ENCODE results near the gene ZEB2.
"Not testable (repeated sequence)": the region's sequence is repeated elsewhere in the genome, so short reads cannot be mapped to it uniquely, and the experiment has no call there.

The ZEB2 gene

DNA sequence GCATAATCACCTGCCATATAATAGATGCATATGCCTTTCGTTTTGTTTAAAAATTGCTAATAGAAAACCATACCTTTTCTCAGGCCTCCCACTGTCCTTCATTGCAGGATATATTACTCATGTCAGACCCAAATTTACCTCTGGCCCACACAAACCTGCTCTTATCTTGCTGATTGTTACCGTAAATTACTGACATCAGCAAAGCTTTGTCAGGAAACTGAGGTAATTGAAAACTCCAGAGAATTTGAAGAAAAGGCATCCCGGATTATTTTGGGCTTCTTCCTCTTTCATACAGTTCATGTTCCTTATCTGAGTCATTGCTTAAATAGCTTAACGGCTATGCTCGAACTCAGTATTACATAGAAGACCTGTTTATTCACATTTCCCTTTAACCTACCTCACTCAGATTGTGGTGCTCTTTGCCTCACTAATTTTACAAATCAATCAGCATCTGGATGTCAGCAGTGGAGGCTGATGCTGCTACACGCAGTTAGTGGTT, 145.7 kb downstream of the ZEB2 start:
- no peak for FAIRE-seq

DNA sequence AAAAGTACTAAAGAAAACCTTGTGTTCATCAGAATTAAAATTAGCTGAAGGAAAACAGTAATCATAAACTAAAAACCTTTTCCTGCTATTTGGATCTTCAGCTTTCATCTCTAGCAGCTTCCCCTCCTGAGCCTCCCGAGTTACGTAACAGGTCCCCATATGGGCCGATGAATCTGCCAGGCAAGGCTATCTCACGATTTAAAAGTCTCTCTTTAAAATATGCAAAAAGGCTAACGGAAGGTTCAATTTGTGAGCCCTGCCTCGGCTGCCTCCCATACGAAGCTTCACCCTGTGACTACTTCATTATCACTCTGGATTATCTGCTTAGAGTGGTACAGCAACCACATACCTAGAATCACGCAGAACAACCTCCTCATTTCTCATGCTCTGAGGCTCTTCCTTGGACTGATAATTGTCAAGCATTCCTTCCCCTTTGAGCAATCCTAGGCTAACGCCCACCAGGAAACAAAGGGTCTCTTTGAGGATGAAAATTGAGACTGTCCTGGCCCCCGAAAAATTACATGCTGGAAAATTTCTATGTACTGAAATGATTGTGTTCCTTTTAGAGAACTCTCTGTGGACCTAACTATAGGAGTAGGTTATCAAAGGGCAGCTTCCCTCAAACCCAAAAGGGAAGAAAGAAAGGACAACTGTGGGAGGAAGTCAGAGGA, 147.4 kb downstream of the ZEB2 start:
- no peak for FAIRE-seq

DNA sequence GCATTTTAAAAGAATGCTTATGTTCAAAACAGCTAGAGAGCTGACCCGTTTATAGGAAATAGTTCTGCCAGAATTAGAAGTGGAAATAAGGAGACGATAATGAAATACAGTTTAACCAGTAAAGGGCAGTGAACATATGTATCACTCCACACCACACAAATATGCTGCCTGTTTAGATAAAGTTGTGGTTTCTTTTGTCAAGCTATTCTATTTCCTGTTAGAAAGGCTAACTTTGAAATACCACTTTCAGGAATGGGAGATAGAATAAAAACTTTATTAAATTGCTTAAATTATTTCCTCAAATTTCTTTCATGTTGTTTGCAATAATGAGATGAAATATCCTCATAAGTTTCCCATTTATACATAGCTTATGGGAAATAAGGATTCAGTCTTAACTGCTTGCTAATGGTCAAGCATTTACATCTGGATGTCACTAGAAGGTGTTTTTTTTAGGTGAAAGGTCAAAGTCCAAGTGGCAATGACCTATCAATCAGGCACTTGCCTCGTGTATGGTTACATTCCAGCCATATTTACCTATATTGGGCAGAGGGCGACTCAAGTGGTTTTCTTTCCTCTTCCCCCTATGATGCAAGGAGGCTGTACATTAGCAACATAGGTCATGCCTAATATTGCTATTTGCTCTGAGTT, 148.9 kb downstream of the ZEB2 start:
- FAIRE-seq = no peak

DNA sequence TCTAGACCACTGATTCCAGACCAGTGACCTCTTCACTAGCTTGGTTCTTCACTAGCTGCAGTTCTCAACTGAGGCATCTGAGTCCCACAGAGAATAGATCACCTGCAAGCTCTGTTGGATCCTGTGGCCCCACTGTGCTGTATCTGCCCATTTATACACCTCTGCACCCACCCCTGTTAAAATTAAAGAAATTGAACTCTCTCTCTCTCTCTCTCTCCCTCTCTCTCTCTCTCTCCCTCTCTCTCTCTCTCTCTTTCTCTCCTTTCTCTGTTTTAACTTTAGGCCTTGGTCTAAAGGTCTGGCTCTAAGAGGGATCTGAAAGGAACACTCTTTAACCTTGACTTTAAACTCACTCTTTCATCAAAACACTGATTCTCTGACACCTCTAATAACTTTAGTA, 150.5 kb downstream of the ZEB2 start:
- no peak for FAIRE-seq

DNA sequence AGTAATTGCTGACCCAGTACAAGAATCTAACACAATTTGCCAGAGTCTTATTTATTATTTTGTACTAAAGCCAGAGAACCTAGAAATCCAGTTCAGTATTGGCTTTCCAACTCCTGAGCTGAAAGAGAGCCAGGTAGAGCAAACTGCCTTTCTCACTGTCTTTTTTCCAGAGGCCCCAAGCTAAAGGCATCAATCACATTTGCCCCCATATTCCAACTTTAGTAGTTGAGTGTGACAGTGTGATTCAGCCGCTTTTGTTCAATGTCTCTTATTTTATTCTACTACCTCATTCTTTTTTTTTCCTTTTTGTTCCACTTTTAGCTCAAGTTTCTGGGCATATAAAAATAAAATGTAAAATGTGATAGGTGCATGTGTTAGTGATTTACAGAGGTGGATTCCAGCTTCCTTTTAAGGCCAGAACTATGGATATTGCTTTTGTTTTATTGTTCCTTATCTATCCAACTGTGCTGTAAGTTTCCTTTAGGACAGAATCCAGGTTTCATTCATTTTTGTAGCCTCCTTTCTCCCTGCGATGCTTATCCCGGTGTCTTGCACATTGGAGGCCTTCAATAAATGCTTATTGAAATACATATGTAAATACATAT, 153.0 kb downstream of the ZEB2 start:
- FAIRE-seq = no peak

DNA sequence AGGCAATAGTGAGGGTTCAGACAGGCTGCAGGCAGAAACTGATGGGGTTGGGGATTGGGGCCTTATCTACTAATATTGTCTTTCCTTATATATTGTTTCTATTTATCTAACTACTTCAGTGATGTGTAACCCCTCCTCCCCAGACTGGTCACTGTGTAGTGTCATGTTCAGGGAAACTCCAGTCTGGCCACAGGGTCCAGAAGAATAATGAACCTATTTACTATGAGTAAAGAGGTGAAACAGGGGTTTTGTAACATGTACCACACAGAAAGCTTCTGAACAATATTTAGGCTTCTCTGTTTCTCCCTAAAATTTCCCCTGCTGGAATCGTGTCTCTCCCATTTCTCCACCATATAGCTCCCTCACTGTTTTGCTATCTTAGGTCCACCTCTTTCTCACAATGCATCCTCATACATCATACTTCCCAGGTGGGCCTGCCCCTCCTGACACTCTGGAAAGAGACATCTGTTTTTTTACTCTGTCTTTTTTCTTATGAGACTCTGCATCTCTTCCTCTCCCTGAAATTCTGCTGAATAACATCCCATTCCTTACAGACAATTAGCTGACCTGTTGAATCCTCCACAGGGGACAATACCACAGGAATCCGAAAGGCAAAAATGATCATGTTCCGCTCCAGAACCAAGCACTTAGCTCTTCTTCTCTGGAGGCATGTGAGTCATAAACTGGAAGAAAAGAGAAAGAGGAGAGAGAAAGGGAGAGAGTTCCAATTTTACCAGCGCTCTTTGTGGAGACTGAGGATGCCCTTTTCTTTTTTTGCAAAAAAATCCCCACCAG, 154.8 kb downstream of the ZEB2 start:
- FAIRE-seq = no peak

DNA sequence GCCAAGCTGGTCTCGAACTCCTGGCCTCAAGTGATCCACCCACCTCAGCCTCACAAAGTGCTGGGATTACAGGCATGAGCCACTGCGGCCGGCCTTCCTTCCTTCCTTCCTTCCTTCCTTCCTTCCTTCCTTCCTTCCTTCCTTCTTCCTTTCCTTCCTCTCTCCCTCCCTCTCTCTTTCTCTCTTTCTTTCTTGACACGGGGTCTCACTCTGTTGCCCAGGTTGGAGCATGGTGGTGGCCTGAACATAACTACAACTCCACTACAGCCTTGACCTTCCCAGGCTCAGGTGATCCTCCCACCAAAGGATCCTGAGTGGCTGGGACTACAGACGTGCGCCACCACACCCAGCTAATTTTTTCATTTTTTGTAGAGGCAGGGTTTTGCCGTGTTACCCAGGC, 155.7 kb downstream of the ZEB2 start:
- not testable (repeated sequence) for FAIRE-seq

DNA sequence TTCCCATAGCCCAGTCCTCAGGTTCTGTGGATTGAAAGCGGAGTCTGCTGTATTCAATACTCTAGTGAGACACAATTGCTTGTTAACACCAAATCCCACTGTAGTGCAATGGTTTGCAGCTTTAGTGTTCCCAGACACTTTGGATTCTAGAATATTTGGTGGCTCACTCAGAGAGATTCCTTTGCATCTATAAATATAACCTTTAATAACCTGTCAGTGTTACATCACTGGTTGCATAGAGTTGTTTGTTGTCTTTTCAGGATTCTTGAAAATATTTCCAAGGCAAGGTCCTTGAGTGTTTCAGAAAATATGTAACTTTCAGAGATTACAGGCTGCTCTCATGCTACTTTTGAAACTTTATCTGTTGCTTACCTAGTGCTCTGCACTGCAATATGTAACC, 157.5 kb downstream of the ZEB2 start:
- FAIRE-seq = no peak

DNA sequence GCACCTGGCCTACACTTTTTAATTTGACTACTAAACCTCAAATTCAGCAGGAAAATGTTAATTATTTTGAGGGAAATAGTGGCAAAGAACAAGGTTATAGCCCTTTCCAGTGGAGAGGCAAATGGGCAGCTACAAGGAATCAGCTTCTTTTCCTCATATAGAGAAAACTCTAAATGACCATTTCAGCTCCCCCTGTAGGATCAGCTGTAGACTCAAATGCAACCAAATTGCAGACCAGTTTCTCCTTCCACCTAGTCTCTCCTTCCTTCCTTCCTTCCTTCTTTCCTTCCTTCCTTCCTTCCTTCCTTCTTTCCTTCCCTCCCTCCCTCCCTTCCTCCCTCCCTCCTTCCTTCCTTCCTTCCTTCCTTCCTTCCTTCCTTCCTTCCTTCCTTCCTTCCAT, 158.2 kb downstream of the ZEB2 start:
- FAIRE-seq = no peak

DNA sequence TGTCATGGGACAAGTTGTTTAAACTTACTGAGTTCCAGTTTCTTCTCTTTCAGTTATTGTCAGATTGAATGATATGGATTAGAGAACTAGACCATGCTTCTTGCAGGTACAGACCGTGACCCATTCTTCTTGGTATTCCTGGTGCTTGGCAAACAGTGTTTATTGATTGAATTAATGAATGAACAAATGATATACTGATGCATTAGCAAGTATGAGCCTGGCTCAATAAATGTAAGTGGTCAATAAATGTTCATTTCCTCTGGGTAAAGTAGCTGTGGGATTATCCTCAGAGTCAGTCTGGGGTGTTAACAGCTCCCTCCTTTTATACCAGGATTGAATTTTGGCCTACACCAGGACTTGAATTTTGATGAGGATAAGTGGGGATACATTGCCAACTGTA, 160.2 kb downstream of the ZEB2 start:
- no peak for FAIRE-seq

DNA sequence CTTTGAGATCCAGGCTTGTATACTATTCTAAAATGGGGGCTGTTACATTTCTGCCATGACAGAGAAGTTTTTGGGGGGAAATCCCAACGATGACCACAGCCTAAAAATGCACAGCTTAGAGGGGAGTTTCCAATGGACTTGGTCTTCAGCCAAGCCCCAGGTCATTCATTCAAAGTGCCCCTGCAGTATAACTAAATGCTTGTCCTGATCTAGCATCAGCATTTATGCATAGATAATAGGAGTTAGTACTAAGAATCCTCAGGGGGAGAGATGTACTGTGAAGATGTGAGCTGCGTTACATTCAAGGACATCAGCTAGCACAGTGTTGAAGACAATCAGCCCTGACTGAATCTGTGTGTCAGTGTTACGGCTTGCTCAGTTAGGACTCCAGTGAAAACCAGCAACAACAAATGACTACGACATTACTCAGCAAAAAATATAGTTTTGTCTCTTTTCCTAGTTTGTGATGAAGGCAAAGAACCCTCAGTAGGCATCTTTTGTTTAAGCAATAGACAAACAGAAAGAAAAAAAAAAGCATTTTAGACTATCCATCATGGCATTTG, 160.9 kb downstream of the ZEB2 start:
- no peak for FAIRE-seq

DNA sequence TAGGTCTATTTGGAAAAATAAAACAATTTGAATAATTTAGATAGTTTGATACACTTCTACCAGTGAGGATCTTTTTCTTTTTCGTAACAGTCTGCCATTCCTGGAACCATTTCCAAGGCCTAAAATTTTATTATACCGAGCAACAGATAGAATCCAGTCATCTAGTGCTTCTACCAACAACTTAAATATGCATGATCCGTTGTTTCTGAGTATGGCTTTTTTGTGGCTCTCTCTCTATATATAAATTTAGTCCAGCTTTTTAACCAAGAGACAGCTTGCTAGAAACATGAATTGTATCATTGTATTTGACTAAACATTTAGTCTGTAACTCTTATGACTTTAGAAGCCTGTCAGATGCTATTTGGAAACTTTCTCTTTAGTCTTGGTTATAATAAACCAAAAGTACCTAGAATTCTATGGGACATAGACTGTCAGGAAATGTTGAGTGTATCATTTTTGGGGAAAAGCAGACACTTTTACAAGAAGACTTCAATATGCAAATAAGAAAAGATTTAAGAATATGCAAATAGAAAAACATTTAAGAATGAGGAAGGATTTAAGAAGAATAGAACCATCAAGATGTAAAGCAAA, 161.4 kb downstream of the ZEB2 start:
- FAIRE-seq = no peak

DNA sequence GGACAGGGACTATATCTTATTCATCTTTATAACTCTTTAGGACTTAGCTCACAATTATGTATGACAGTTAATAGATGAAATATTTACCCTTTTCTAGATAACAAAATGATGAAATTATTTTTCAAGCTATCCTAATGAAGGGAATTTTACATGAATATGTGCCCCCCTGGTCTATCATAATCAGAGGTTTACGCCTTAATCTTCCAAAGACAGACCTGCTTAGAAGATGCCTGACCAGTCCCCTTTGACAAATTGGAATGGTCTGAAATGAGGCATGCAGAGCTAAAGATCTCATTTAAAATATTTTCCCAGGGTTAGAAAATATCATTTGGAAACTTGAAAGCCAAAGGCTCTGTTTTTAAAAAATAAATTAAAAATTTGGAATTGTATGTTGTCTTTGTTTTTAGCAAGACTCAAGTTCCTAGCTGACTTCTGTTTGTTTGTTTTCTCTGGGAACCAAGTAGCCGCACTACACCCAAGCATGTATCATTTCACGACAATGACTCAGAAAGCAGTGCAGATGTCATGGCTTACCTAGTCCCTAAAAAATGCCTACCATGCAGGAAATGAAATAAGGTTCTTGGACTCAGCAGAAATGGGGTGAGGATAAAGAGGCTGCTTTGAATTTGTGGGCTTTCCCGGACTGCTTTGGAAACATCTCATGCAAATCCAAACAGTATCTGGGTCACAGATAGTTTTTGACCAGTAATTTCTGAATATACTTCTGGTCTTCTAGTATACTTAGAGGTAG, 162.1 kb downstream of the ZEB2 start:
- no peak for FAIRE-seq

DNA sequence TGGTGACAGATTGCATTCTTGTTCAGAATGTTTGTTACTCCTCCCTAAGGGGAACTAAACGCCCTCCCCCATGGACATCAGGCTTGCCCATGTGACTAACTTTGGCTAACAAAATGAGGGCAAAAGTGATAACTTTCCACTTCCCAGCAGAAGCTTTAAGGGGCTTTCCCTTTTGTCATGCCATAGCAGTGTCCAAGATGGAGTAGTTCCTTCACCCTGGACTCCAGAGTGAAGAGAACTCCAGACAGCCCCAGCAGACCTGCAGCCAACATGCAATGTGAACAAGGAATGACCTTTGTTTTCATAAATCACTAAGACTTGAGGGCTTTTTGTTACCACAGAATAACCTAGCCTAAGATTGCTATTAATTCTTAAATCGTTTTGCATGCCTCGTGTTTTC, 163.5 kb downstream of the ZEB2 start:
- no peak for FAIRE-seq

DNA sequence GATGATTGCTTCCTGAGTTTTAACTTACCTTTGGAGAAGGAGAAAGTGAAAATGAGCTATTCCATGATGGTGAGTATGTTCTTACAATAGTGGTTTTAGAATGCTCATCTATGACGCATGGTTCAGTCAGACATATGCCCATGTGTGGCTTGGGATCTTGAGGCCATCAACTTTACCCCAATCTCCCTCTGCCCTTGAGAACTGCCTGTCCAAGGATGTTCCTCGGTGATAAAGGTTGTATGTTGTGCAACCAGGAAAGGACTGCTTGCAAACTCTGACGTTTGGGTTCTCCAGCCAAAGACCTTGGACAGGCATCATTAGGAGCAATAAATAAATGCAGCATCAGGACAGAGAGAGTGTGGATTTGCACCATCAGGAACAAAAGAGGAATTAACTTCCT, 165.0 kb downstream of the ZEB2 start:
- FAIRE-seq = no peak

DNA sequence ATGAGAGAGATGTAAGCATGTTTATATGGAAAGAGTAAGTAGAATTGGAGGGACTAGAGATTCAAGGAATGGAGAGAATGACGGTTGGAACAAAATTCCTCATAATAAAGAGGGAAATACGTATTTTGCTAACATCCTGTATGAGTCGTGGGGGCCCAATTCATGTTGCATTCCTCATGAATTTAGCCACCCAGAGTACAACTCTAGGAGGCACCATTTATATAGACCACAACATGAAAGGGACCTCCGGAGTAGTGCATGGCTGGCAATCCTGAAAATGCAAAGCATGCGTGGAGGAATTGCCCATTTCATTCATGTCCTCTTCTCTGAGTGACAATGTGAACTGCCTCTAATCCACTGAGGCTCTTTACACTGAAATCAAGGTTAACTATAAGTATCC, 168.2 kb downstream of the ZEB2 start:
- FAIRE-seq = no peak

DNA sequence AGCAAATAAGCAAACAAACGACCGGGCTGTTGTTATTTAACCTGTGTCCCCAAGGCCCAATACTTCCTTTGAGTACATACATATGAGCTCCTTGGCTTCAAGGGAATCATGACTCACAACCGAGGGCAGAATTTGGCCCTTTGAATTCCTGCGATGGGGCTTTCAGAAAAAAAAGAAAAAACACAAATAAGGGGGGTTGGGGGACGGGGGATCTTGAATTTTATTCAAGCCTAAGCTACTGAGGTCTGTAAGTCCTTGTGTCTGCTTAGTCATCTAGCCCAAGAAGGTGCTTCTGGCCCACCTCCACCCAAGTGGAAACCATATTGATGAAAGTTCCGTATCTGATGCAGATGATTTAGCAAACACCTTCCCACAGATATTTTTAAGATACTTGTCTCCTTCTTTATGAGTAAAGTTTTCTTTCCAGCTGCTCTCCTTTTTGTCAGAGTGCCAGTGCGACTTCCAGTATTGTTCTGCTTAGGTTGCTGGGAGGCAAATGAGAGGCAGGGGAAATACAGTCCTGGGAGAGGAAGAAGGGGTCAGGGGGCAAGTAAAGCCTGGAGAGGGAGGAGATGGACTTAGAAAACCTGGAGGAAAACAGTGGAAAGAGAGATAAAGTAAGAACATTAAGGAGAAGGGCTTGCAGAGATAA, 169.6 kb downstream of the ZEB2 start:
- no peak for FAIRE-seq

DNA sequence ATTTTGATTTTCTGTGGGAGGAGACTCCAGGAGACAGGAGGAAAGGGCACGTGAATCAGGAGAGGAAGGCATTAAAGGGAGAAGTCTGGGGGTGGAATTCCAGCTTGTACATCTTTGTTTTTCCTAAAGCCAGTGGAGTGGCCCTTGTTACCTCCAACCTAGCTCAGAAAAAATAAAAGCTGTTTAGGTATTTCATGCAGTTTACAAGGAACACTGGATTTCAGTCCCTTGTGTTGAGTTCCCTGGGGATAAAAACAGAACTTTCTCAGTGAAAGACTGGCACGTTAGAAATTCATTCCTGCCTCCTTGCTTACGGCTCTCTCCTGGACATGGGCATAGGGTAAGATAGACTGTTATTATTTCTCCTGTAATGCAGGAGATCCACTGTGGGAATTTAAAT, 170.2 kb downstream of the ZEB2 start:
- FAIRE-seq = no peak

DNA sequence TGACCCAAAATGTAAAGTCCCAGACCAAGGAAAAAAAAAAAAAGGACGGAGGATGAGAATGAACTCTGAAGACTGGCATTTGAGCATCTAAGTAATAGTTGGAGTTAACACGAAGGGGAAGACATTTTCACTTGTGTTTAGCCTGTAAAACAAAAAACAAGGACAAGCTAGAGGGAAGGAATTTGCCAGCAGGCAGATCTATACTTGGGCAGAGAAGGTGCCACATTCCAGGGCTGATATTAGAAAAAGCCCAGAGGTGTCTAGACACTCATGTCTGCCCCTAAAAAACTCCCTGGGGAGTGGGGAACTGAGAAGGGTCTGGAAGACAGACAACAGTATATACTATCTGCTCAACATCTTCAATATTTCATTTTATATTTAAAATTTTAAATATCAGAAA, 171.1 kb downstream of the ZEB2 start:
- FAIRE-seq = no peak

DNA sequence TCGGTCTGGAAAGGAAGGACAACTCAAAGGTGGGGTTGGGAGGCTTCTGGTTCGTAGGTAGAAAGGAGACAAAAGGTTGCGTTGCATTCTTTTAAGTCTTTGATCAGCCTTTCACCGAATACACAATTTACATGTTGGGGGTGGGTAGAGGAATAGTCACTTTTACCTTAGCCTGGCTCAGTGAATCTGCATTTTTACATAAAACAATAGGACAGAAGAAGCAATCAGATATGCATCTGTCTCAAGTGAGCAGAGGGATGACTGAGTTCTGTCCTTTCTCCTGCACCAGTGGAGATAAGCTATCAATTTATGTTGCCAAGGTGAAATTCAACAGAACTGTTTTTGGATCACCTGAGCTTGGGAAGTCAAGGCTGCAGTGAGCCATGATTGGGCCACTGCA, 173.7 kb downstream of the ZEB2 start:
- no peak for FAIRE-seq

DNA sequence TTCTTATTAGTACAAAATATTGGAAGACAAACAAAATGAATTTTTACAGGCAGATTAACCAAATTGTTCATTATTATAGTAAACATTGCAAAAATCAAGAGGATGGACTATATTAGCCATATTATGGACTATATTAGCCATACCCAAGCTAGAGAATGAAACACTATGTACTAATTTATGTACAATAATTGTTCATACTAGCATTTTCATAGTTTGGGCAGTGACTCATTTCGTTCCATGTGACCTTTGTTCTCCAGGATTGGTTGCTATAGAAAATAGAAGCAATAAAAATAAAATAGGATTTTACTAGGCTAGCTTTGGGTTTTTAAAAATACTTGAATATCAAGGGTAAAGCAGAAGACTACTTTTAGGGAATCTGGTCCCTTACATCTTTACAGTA, 176.8 kb downstream of the ZEB2 start:
- no peak for FAIRE-seq

DNA sequence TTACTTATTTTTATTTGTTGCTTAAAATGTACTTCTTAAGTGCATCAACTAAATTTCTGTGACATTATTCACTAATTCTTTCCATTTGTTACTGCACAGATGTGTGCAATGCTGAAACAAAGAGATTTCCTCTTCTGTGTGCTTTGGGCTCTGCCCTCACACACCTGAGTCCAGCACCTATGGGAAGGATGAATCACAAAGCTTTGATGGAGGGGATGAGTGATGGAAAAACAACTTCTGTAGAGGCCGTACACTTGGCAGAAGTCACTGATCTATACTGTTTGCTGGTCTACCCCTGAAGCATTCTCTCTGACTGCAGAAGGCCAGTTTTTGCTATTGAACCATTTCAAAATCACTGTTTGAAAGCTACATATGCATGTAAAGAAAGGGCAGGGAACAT, 178.4 kb downstream of the ZEB2 start:
- FAIRE-seq = no peak
